Fibroblast of skin of right quadriceps (primary cell): ENCODE results near the gene LRRN2.

Experiments used
- DNase-seq: peaks from one replicate; pipeline ENCODE4 v3.0.0-alpha.2; 2013

Gene LRRN2

GRCh38 chr1:204624631-204625216 lies 60.8 kb downstream of the LRRN2 start:
- DNase-seq = no peak

- no peak for DNase-seq
Observed at GRCh38 chr1:204623894-204624361, 61.6 kb downstream of the LRRN2 start.

GRCh38 chr1:204623365-204623893 lies 62.1 kb downstream of the LRRN2 start:
- DNase-seq = peak; percentile 8

- DNase-seq = no peak
Observed at GRCh38 chr1:204621996-204622395, 63.5 kb downstream of the LRRN2 start.

- no peak for DNase-seq
Observed at GRCh38 chr1:204621396-204621795, 64.1 kb downstream of the LRRN2 start.

- no peak for DNase-seq
Observed at GRCh38 chr1:204619721-204620120, 65.8 kb downstream of the LRRN2 start.

- no peak for DNase-seq
Observed at GRCh38 chr1:204618148-204618760, 67.3 kb downstream of the LRRN2 start.

- DNase-seq = no peak
Observed at GRCh38 chr1:204617256-204618147, 68.0 kb downstream of the LRRN2 start.

- DNase-seq = no peak
Observed at GRCh38 chr1:204616641-204617040, 68.9 kb downstream of the LRRN2 start.

- DNase-seq = no peak
Observed at GRCh38 chr1:204615881-204616280, 69.7 kb downstream of the LRRN2 start.

- no peak for DNase-seq
Observed at GRCh38 chr1:204613636-204614035, 71.9 kb downstream of the LRRN2 start.

GRCh38 chr1:204612326-204612725 lies 73.2 kb downstream of the LRRN2 start:
- no peak for DNase-seq

- no peak for DNase-seq
Observed at GRCh38 chr1:204611036-204611435, 74.5 kb downstream of the LRRN2 start.

- DNase-seq = no peak
Observed at GRCh38 chr1:204607910-204608309, 77.6 kb downstream of the LRRN2 start.

- no peak for DNase-seq
Observed at GRCh38 chr1:204605791-204606190, 79.7 kb downstream of the LRRN2 start.

GRCh38 chr1:204602871-204603542 lies 82.5 kb downstream of the LRRN2 start:
- DNase-seq = no peak

- no peak for DNase-seq
Observed at GRCh38 chr1:204602111-204602579, 83.4 kb downstream of the LRRN2 start.

GRCh38 chr1:204600968-204601367 lies 84.6 kb downstream of the LRRN2 start:
- DNase-seq = no peak

- DNase-seq = no peak
Observed at GRCh38 chr1:204600203-204600602, 85.3 kb downstream of the LRRN2 start.

GRCh38 chr1:204599596-204599995 lies 85.9 kb downstream of the LRRN2 start:
- DNase-seq = no peak

GRCh38 chr1:204599098-204599497 lies 86.4 kb downstream of the LRRN2 start:
- DNase-seq = no peak

- DNase-seq = no peak
Observed at GRCh38 chr1:204598319-204598969, 87.1 kb downstream of the LRRN2 start.
